ENCODE data around the gene NRG2. TPM values are rescaled to one million over a fixed set of nuclear protein-coding genes. Genes with fewer than 3 reads are reported as not detected.

Gene NRG2
- total RNA-seq, 1 donor = under 0.01 TPM

GRCh38 chr5:139863855-139864558 lies 179.1 kb downstream of the NRG2 start:
- peak in 1 of 3 donors; percentile 64 for DNase-seq (ENCODE audit: low read depth in 2 of 3, low spot score in 2 of 3)

DNA sequence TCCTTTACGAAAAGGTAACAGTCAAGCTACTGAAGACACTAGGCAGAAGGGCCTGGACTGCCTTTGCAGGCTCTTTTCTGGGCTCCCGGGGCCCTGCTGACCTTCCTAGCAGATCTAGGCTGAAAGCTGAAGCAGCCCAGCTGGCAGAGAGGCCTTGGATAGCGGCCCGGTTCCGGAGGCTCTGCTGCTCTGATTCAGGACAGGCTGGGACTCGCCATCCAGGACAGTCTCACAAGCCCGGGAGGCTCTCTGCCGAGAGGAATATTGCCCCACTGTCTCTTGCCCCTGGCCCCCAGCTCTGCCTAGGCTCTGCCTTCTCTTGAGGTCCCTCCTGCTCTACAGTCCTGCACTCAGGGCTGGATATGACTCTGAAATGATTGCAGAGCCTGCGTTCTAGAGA lies 179.7 kb downstream of the NRG2 start:
- no peak for DNase-seq (ENCODE audit: low read depth in 2 of 3, low spot score in 2 of 3)

- no peak for DNase-seq (ENCODE audit: low read depth in 2 of 3, low spot score in 2 of 3)
Observed at GRCh38 chr5:139862803-139863202, 180.3 kb downstream of the NRG2 start.

DNA sequence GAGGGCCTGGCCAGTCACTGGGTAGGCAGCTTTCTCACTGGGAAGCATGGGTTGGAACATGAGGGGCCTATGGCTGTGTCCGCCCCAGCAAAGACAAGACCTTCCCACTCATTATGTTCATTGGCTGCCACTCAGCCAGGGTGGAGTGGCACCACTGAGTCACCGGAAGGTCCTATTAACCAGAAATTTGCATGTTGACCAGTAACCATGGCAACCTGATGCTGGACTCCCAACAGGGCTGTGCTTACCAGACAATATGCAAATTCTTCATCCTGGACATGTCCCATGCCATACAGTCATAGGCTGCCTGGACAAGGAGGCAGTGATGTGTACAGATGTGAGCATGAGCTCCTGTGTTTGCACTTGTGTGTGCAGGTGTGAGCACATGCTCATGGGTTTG lies 180.8 kb downstream of the NRG2 start:
- no peak for DNase-seq (ENCODE audit: low read depth in 2 of 3, low spot score in 2 of 3)

- DNase-seq (ENCODE audit: low read depth in 2 of 3, low spot score in 2 of 3) = no peak
Observed at GRCh38 chr5:139861889-139862207, 181.3 kb downstream of the NRG2 start.

GRCh38 chr5:139861021-139861888 lies 181.8 kb downstream of the NRG2 start:
- no peak for DNase-seq (ENCODE audit: low read depth in 2 of 3, low spot score in 2 of 3)

GRCh38 chr5:139859013-139859412 lies 184.1 kb downstream of the NRG2 start:
- DNase-seq (ENCODE audit: low read depth in 2 of 3, low spot score in 2 of 3) = no peak

DNA sequence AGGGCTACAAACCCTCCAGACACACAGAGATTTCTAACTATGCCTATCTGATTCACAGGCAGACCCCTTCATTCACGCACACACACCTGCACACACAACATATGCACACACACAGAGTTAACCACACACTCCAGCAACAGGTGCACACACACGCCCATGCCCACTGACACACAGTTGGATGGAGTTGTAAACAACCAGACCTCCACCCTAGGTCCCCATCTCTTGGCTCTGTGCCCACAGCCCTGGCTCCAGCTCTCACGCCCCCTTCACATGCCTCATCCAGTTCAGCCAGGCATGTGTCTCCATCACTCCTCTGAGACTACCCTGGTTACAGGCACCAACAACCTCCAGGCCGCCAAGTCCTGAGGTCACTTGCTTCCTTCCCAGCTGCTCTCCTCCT lies 186.4 kb downstream of the NRG2 start:
- DNase-seq (ENCODE audit: low read depth in 2 of 3, low spot score in 2 of 3) = no peak

DNA sequence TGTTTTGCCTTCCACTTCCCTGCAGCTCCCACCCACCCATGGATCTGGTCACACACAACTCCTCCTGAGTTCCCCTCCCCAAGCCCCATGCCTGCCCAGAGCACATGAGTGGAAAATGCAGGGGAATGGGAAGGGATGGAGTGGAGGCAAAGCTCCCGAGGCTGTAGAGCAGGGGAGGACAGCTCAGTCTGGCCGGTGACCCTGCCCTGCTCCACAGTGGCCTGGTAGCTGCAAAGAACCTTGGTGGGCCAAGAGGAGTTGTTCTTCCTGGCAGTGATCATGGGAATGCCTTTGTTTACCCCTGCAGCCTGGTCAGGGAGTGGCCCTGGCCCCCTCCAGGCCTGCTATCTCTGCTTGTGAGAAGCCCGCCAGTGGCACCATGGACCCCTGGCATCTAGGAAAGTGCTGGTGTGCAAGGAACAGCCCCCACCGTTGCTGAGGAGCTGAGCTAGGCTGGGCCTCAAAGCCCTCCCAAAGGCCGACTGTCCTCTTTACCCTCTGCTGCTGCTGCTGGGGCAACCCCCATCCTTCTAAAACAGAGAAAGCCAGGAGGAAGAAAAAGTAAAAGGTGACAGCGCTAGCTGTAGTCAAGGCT lies 187.1 kb downstream of the NRG2 start:
- no peak for DNase-seq (ENCODE audit: low read depth in 2 of 3, low spot score in 2 of 3)

- DNase-seq (ENCODE audit: low read depth in 2 of 3, low spot score in 2 of 3) = no peak
Observed at GRCh38 chr5:139855451-139855850, 187.6 kb downstream of the NRG2 start.

DNA sequence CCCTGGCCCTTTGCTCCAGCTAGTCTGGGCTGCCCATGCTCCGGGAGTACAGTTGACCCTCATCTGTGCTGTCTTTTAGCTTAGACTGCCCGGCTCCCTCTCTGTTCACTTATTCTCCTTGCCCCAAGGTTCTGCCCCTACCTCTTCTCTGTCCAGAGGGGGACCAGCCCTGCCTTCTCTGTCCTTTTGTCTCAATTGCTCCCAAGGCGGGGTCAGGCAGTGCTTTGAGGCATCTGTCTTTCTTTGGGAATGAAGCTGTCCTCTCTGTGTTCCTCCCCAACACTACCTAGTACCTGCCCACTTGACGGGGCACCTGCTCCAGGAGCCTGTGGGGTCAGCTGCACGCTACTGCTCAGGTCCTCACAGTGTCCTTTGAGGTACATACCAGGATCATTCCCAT lies 188.1 kb downstream of the NRG2 start:
- no peak for DNase-seq (ENCODE audit: low read depth in 2 of 3, low spot score in 2 of 3)

DNA sequence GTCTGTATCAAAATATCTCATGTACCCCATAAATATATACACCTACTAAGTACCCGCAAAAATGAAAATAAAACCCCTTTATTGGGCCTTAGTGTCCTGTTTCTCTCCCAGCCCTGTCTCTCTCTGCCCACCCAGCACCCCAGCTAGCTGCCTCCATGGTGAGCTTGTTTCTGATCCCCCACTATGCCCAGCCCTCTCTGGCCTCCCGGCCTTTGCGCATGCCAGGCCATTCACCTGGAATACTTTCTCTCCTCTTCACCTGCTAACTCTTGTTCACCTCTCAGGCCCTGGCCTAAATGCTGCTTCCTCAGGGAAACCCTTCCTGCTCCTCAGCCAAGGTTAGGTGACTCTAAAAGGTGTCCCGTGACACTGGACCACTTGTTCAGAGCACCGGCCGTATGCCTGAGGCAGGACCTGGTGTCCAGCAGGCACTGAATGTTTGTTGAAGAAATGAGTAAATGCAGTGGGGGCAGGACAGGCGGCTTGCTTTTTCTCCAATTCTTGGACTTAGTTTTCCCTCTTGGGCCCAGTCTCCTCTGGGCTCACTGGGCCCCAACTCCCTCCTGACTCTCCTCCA lies 189.0 kb downstream of the NRG2 start:
- DNase-seq (ENCODE audit: low read depth in 2 of 3, low spot score in 2 of 3) = no peak

GRCh38 chr5:139852696-139853095 lies 190.4 kb downstream of the NRG2 start:
- no peak for DNase-seq (ENCODE audit: low read depth in 2 of 3, low spot score in 2 of 3)

- no peak for DNase-seq (ENCODE audit: low read depth in 2 of 3, low spot score in 2 of 3)
Observed at GRCh38 chr5:139851558-139851957, 191.5 kb downstream of the NRG2 start.

DNA sequence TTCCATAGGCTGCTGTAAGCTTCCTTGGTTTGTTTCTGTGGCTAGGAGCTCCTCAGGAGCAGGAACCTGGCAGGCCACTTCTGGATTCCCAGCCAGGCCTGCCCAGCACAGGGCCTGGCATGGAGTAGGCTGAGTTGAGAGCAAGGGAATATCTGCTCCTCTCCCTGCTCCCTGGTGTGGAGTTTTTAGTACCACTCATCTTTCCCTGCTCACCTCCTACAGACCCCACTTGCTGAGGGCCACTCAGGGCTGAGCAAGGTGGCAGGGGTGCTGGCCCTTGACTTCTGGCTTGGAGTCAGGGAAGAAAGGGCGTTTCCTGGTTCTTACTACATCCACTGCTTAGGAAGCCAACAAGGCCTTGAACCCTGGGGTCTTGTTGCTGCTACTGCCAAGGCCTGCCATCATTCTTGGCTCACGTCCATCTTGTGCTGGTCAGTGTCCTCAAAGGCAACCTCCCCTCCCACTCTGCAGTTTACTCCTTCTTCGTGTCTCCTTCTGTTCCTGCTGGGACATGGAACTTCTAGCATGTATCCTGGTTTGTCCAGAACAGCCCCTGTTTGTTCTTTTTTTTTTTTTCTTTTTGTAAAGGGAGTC lies 192.6 kb downstream of the NRG2 start:
- DNase-seq (ENCODE audit: low read depth in 2 of 3, low spot score in 2 of 3) = no peak

GRCh38 chr5:139849942-139850341 lies 193.2 kb downstream of the NRG2 start:
- no peak for DNase-seq (ENCODE audit: low read depth in 2 of 3, low spot score in 2 of 3)

- DNase-seq (ENCODE audit: low read depth in 2 of 3, low spot score in 2 of 3) = no peak
Observed at GRCh38 chr5:139849501-139849900, 193.6 kb downstream of the NRG2 start.

- peak in 2 of 3 donors; percentile 22 to 31 for DNase-seq (ENCODE audit: low read depth in 2 of 3, low spot score in 2 of 3)
Observed at GRCh38 chr5:139848508-139849100, 194.5 kb downstream of the NRG2 start.

GRCh38 chr5:139847790-139848507 lies 195.2 kb downstream of the NRG2 start:
- peak; percentile 67 to 79 (median 76) for DNase-seq (ENCODE audit: low read depth in 2 of 3, low spot score in 2 of 3)

DNA sequence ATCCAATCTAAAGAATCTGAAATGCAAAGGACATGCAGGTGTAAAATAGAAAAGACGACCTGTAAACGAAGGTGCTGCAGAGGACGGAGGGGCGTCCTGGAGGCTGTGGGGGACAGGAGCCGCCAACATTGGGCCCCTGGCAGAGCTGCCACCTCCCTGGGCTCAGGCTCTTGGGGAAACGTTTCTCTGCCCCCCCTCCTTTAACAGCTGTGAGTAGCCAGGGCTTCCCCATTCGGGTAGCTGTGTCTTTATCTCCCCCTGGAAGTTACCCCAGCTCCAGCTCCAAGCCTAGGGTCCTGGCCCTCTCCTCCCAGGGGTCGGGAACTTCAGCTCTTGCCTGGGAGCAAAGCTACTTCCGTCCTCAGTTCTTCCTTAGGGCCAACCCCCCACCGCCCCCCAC lies 196.0 kb downstream of the NRG2 start:
- peak in 1 of 3 donors; percentile 25 for DNase-seq (ENCODE audit: low read depth in 2 of 3, low spot score in 2 of 3)
